ENCODE results near the gene ATR. TPM values are rescaled to one million over a fixed set of nuclear protein-coding genes. Genes with fewer than 3 reads are reported as not detected.

ATR gene
- total and polyA plus RNA-seq, 2 of the 4 experiments (the other 2 are of a cell fraction) = 9.5 to 28.0 TPM

DNA sequence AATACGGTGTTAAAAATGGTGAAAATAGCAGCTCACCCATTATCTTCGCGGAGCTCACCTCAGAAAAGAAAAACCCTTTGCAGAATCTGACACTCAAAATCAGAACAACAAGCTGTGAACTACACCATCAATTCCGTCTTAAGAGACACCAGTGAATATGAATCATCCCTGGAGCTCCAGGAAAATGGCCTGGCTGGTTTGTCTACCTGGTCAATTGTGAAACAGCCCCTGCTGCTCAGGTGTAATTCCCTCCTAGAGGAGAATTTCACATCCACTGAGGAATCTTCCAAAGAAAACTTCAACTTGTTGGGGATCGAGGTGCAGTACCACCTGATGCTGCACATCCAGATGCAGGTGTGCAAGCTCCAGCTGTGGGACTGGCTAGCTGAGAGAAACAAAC is 127.7 kb downstream of the ATR start:
- H3K18ac ChIP-seq (ENCODE audit: low read depth, low read length) = no peak overlapping the region
- peaks cover 5% of the 10 kb centered on the region for H3K36me3 ChIP-seq (ENCODE audit: control insufficient read depth, insufficient read depth, low read length)
- no peak overlapping the region for H3K4ac ChIP-seq (ENCODE audit: low read depth, low read length)
- H3K9ac ChIP-seq (ENCODE audit: low read depth, low read length) = no peak overlapping the region
- no peak overlapping the region for H3K4me2 ChIP-seq (ENCODE audit: low read depth, low read length)
- no peaks in the 10 kb centered on the region for H3K9me3 ChIP-seq (ENCODE audit: control insufficient read depth, insufficient read depth, low read length)
- H2BK15ac ChIP-seq (ENCODE audit: low read depth, low read length) = no peak overlapping the region
- H2AK9ac ChIP-seq (replicated peaks; ENCODE audit: low read depth, low read length, poor library complexity) = no peak overlapping the region
- BruUV-seq (replicated peaks) = no TSS peak
- no peak overlapping the region for H2BK120ac ChIP-seq (ENCODE audit: low read depth, low read length)
- H3K4me3 ChIP-seq (ENCODE audit: insufficient read depth, low read depth, low read length) = no peak overlapping the region
- H3K23ac ChIP-seq (ENCODE audit: low read depth, low read length) = no peak overlapping the region
- no peak for TF ChIP-seq RFX5 (IDR thresholded peaks at IDR 0.05; ENCODE audit: low read depth, low read length)
- no peak for TF ChIP-seq RAD21 (IDR thresholded peaks at IDR 0.05; ENCODE audit: low read length)
- TF ChIP-seq NFE2L2 (IDR thresholded peaks at IDR 0.05; ENCODE audit: low read depth, low read length) = no peak
- no peak for TF ChIP-seq MAZ (IDR thresholded peaks at IDR 0.05; ENCODE audit: borderline replicate concordance, low read depth, low read length)
- no peak for TF ChIP-seq POLR2A (IDR thresholded peaks at IDR 0.05; ENCODE audit: low read depth, low read length)
- TF ChIP-seq MXI1 (IDR thresholded peaks at IDR 0.05; ENCODE audit: borderline replicate concordance, low read depth, low read length) = no peak
- no peak for TF ChIP-seq SMC3 (IDR thresholded peaks at IDR 0.05; ENCODE audit: low read depth, low read length)
- TF ChIP-seq FOS (IDR thresholded peaks at IDR 0.05; ENCODE audit: low read depth, low read length) = no peak
- no peak for TF ChIP-seq CTCF (conservative IDR thresholded peaks at IDR 0.05; ENCODE audit: low read depth, low read length)
- TF ChIP-seq MAFK (IDR thresholded peaks at IDR 0.05; ENCODE audit: low read depth, low read length) = no peak
- TF ChIP-seq BHLHE40 (IDR thresholded peaks at IDR 0.05; ENCODE audit: low read depth, low read length) = no peak
- TF ChIP-seq RCOR1 (IDR thresholded peaks at IDR 0.05; ENCODE audit: insufficient replicate concordance, low read length) = no peak
- TF ChIP-seq CEBPB (IDR thresholded peaks at IDR 0.05; ENCODE audit: low read depth, low read length) = no peak
- no peak for TF ChIP-seq CHD1 (IDR thresholded peaks at IDR 0.05; ENCODE audit: low read depth, low read length)
- no peak for TF ChIP-seq ELK1 (IDR thresholded peaks at IDR 0.05; ENCODE audit: borderline replicate concordance, low read depth, low read length)
- TF ChIP-seq, protein P1, sequence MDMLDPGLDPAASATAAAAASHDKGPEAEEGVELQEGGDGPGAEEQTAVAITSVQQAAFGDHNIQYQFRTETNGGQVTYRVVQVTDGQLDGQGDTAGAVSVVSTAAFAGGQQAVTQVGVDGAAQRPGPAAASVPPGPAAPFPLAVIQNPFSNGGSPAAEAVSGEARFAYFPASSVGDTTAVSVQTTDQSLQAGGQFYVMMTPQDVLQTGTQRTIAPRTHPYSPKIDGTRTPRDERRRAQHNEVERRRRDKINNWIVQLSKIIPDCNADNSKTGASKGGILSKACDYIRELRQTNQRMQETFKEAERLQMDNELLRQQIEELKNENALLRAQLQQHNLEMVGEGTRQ (IDR thresholded peaks at IDR 0.05; ENCODE audit: low read depth, low read length) = no peak
- H4K91ac ChIP-seq (ENCODE audit: insufficient read depth, low read depth, low read length) = no peak overlapping the region
- ATAC-seq (ENCODE audit: low read depth) (no peak), DNase-seq (no peak)
- no peak overlapping the region for H3K27ac ChIP-seq (ENCODE audit: insufficient read depth, low read length)
- POLR2A ChIA-PET (ENCODE audit: unreplicated experiment) = no interaction called here
- H3K79me1 ChIP-seq (ENCODE audit: low read depth in 1 of 2, low read length in 2 of 2) = peaks cover 0 to 15% of the 10 kb centered on the region in 2 experiments; a peak in 2 of 4 replicates
- H3K56ac ChIP-seq (ENCODE audit: extremely low read depth, insufficient read depth, low read length) = no peak overlapping the region
- H3K4me1 ChIP-seq (ENCODE audit: control insufficient read depth, insufficient read depth, low read length) = no peaks in the 10 kb centered on the region
- no peaks in the 10 kb centered on the region; the same call in 1 of the 2 replicates for H3K9me1 ChIP-seq (ENCODE audit: insufficient read depth, low read length)
- CTCF ChIA-PET = no interaction called here
- intact Hi-C loops (cut with micrococcal nuclease) (no loop called here), dilution Hi-C loops (cut with HindIII; ENCODE audit: low sequenced_read_pairs, unreplicated experiment) (no loop called here), in situ Hi-C loops (cut with MboI; ENCODE audit: low sequenced_read_pairs) (no loop called here)
- H4K5ac ChIP-seq (ENCODE audit: low read depth, low read length) = no peak overlapping the region
- H3K14ac ChIP-seq (replicated peaks; ENCODE audit: low read depth, low read length) = no peak overlapping the region
- no peak overlapping the region for H2AK5ac ChIP-seq (ENCODE audit: low read depth, low read length)
- H2BK5ac ChIP-seq (ENCODE audit: low read depth, low read length, poor library complexity, severe bottlenecking) = no peak overlapping the region
- no peaks in the 10 kb centered on the region for H3K27me3 ChIP-seq (ENCODE audit: control insufficient read depth, insufficient read depth, low read length)
- H2AFZ ChIP-seq (replicated peaks; ENCODE audit: low read length, poor library complexity) = no peak overlapping the region
- no peak overlapping the region for H4K8ac ChIP-seq (ENCODE audit: low read depth in 2 of 2, low read length in 2 of 2)
- no peaks in the 10 kb centered on the region for H4K20me1 ChIP-seq (ENCODE audit: insufficient read depth, low read length)
- no CpG with 5 or more reads among the region's 5 CpGs for WGBS, 2 experiments (ENCODE audit: extremely low coverage in 2 of 2, insufficient read length in 1 of 2)
- H2BK20ac ChIP-seq (ENCODE audit: low read depth, low read length) = no peak overlapping the region
